Natural killer cell (primary cell): Measurements from ENCODE around the gene CHN2. TPM values are rescaled to one million over a fixed set of nuclear protein-coding genes. Genes with fewer than 3 reads are reported as not detected.

Experiments
- ATAC-seq, 3 donors: fragments of 150-1000 bp in 2 of 3; fragments of 200-7000 bp in 1 of 3; cut with Tn5 transposase; 1 replicate in 1 of 3; 2 replicates in 2 of 3; pipeline ENCODE4 v1.10.0; 2021; ENCODE audit warnings: mild to moderate bottlenecking in 2 of 3, moderate library complexity in 2 of 3
- DNase-seq, 2 donors: peaks; one replicate each; pipeline versions ENCODE4 v3.0.0 to v3.0.0-alpha.2; 2013 to 2021; ENCODE audit warnings: mixed read lengths in 1 of 2
- H3K27ac ChIP-seq: one replicate; pipeline ENCODE4 v1.5.1; 2013; ENCODE audit warnings: mild to moderate bottlenecking, low read length
- H3K27me3 ChIP-seq: one replicate; pipeline ENCODE4 v1.6.1; 2013; ENCODE audit warnings: low read length; ENCODE audit not compliant: control insufficient read depth, insufficient read depth
- H3K36me3 ChIP-seq: one replicate; pipeline ENCODE4 v1.6.1; 2013; ENCODE audit warnings: low read length; ENCODE audit not compliant: control insufficient read depth, insufficient read depth
- H3K4me1 ChIP-seq: one replicate; pipeline ENCODE4 v1.6.1; 2013; ENCODE audit warnings: low read length; ENCODE audit not compliant: control insufficient read depth, insufficient read depth
- H3K4me3 ChIP-seq: one replicate; pipeline ENCODE4 v1.5.1; 2013; ENCODE audit warnings: low read length
- H3K9me3 ChIP-seq: one replicate; pipeline ENCODE4 v1.6.1; 2013; ENCODE audit warnings: low read length; ENCODE audit not compliant: control insufficient read depth, insufficient read depth
- H3K27ac Mint-ChIP-seq, 2 donors: one replicate each; pipeline ENCODE4 v1.8.0; 2022; ENCODE audit warnings: mild to moderate bottlenecking in 2 of 2, mixed read lengths in 2 of 2, moderate library complexity in 1 of 2
- H3K27me3 Mint-ChIP-seq, 2 donors: one replicate each; pipeline ENCODE4 v1.8.0; 2022; ENCODE audit warnings: low read depth in 2 of 2, mixed read lengths in 2 of 2
- H3K36me3 Mint-ChIP-seq: one replicate; pipeline ENCODE4 v1.8.0; 2022; ENCODE audit warnings: mixed read lengths
- H3K4me1 Mint-ChIP-seq, 2 donors: one replicate each; pipeline ENCODE4 v1.8.0; 2022; ENCODE audit warnings: mixed read lengths in 2 of 2
- H3K4me3 Mint-ChIP-seq: one replicate; pipeline ENCODE4 v1.8.0; 2022; ENCODE audit warnings: mild to moderate bottlenecking, moderate library complexity, mixed read lengths
- H3K9me3 Mint-ChIP-seq, 2 donors: one replicate each; pipeline ENCODE4 v1.8.0; 2022; ENCODE audit warnings: mixed read lengths in 2 of 2
- CTCF ChIP-seq: fragments of 200-600 bp; IDR thresholded peaks from one replicate; pipeline ENCODE4 v1.8.0; 2022; ENCODE audit warnings: antibody characterized with exemption
- WGBS: methylation state at CpG from one replicate; pipeline ENCODE4 v1.1.7; 2013; ENCODE audit warnings: missing lambda C conversion rate; ENCODE audit not compliant: insufficient coverage; 5-methylcytosine and 5-hydroxymethylcytosine counted together
- intact Hi-C: fragments of 100-400 bp; cut with micrococcal nuclease; formaldehyde crosslinking; loops from one replicate; pipeline ENCODE4 v1.14.2; 2022
- total RNA-seq, 4 donors: library from RNA; stranded (reverse); fragments of 120-200 nt in 1 of 4; gene quantifications; one replicate each; pipeline versions ENCODE4 v1.2.3 to v1.2.4, GENCODE V29; 2013 to 2022

Gene CHN2
- total RNA-seq, 3 donors from 2014 or later (not counting 1 experiment from before 2014, with no cell fraction given): 23.2 to 40.6 (median 30.2) TPM

- DNase-seq: no peak
- TF ChIP-seq CTCF: no peak
- H3K27me3 Mint-ChIP-seq: no peaks in the 10 kb centered on the region
- no peak overlapping the region for H3K27ac ChIP-seq
- intact Hi-C loops: no loop called here
- H3K9me3 Mint-ChIP-seq: no peaks in the 10 kb centered on the region
- no peaks in the 10 kb centered on the region for H3K9me3 ChIP-seq
- H3K4me1 ChIP-seq: no peaks in the 10 kb centered on the region
- peak overlapping the region in 1 of 2 donors; percentile 16 for H3K27ac Mint-ChIP-seq
- H3K27me3 ChIP-seq: no peaks in the 10 kb centered on the region
- ATAC-seq: no peak
- peaks cover 6 to 23% of the 10 kb centered on the region in 2 donors for H3K4me1 Mint-ChIP-seq
- H3K4me3 Mint-ChIP-seq: no peak overlapping the region
- no peaks in the 10 kb centered on the region for H3K36me3 Mint-ChIP-seq
- H3K36me3 ChIP-seq: no peaks in the 10 kb centered on the region
- H3K4me3 ChIP-seq: no peak overlapping the region
Measured at GRCh38 chr7:29435167-29435566, 240.6 kb downstream of the CHN2 start.

GRCh38 chr7:29435902-29436301, 241.3 kb downstream of the CHN2 start:
- Histone ChIP-seq H3K9me3 (no peaks in the 10 kb centered on the region), H3K4me1 (no peaks in the 10 kb centered on the region), H3K27me3 (no peaks in the 10 kb centered on the region), H3K27ac (no peak overlapping the region), H3K36me3 (no peaks in the 10 kb centered on the region), H3K4me3 (no peak overlapping the region)
- Mint-ChIP-seq H3K36me3 (no peaks in the 10 kb centered on the region), H3K27ac (no peak overlapping the region), H3K9me3 (no peaks in the 10 kb centered on the region), H3K27me3 (no peaks in the 10 kb centered on the region), H3K4me1 (peaks cover 6 to 19% of the 10 kb centered on the region in 2 donors), H3K4me3 (no peak overlapping the region)
- no peak for TF ChIP-seq CTCF
- WGBS: 81% methylated on average over 2 of the region's 3 CpGs
- DNase-seq (no peak), ATAC-seq (no peak)
- intact Hi-C loops: no loop called here

GRCh38 chr7:29442146-29442545, 247.6 kb downstream of the CHN2 start:
- H3K4me1 ChIP-seq: no peaks in the 10 kb centered on the region
- TF ChIP-seq CTCF: no peak
- H3K27me3 ChIP-seq: no peaks in the 10 kb centered on the region
- intact Hi-C loops: no loop called here
- no peaks in the 10 kb centered on the region for H3K36me3 ChIP-seq
- no peak overlapping the region for H3K27ac ChIP-seq
- Mint-ChIP-seq H3K9me3 (no peaks in the 10 kb centered on the region), H3K27ac (no peak overlapping the region), H3K4me1 (no peaks in the 10 kb centered on the region), H3K27me3 (no peaks in the 10 kb centered on the region), H3K4me3 (no peak overlapping the region), H3K36me3 (no peaks in the 10 kb centered on the region)
- ATAC-seq (no peak), DNase-seq (no peak)
- H3K9me3 ChIP-seq: no peaks in the 10 kb centered on the region
- no peak overlapping the region for H3K4me3 ChIP-seq
- WGBS: 72% methylated on average over 3 of the region's 3 CpGs

- no peak for TF ChIP-seq CTCF
- H3K36me3 Mint-ChIP-seq: no peaks in the 10 kb centered on the region
- no peaks in the 10 kb centered on the region for H3K36me3 ChIP-seq
- H3K27me3 Mint-ChIP-seq: no peaks in the 10 kb centered on the region
- H3K9me3 ChIP-seq: no peaks in the 10 kb centered on the region
- WGBS: no CpG with 5 or more reads among the region's 1 CpG
- DNase-seq: no peak
- ATAC-seq: peak in 1 of 3 donors; percentile 19
- no peak overlapping the region for H3K27ac ChIP-seq
- H3K4me3 ChIP-seq: no peak overlapping the region
- no peaks in the 10 kb centered on the region for H3K9me3 Mint-ChIP-seq
- H3K4me1 Mint-ChIP-seq: no peaks in the 10 kb centered on the region
- H3K27ac Mint-ChIP-seq: no peak overlapping the region
- no peak overlapping the region for H3K4me3 Mint-ChIP-seq
- H3K27me3 ChIP-seq: no peaks in the 10 kb centered on the region
- no peaks in the 10 kb centered on the region for H3K4me1 ChIP-seq
- intact Hi-C loops: no loop called here
Measured at GRCh38 chr7:29443552-29443951, 249.0 kb downstream of the CHN2 start.
